ENCODE measurements around the gene NLGN3.

GRCh38 chrX:71117358-71117757 is 27.3 kb upstream of the NLGN3 start:
- TF ChIP-seq CTCF (IDR thresholded peaks at IDR 0.05; ENCODE audit: borderline replicate concordance, extremely low read depth, low read length, poor library complexity, severe bottlenecking) = no peak
- TF ChIP-seq EZH2 (IDR thresholded peaks at IDR 0.05; ENCODE audit: borderline replicate concordance, low read depth, low read length, severe bottlenecking) = no peak
